Peyer's patch (tissue), 4 donors: Measurements from ENCODE around the gene ANKRD33. TPM values are rescaled to one million over a fixed set of nuclear protein-coding genes. Genes with fewer than 3 reads are reported as not detected.

Experiments
- DNase-seq, 3 donors: peaks; one replicate each; pipeline ENCODE4 v3.0.0-alpha.2; 2017 to 2019
- H3K27ac ChIP-seq, 4 donors: fragments of 200-600 bp; sonication (generic); one replicate each; pipeline ENCODE4 v1.5.1; 2016 to 2019
- H3K27me3 ChIP-seq, 2 donors: fragments of 200-600 bp; sonication (generic); one replicate each; pipeline ENCODE4 v1.5.1; 2019
- H3K36me3 ChIP-seq, 3 donors: fragments of 200-600 bp; sonication (generic); one replicate each; pipeline ENCODE4 v1.5.1; 2016 to 2019
- H3K4me1 ChIP-seq, 4 donors: fragments of 200-600 bp; sonication (generic); one replicate each; pipeline ENCODE4 v1.5.1; 2016 to 2019
- H3K4me3 ChIP-seq, 4 donors: fragments of 200-600 bp; sonication (generic); 1 replicate in 3 of 4; 2 replicates in 1 of 4; pipeline ENCODE4 v1.5.1; 2016 to 2019; ENCODE audit warnings: mild to moderate bottlenecking in 1 of 4
- H3K9me3 ChIP-seq, 4 donors: fragments of 200-600 bp; sonication (generic); one replicate each; pipeline ENCODE4 v1.5.1; 2016 to 2019; ENCODE audit warnings: mild to moderate bottlenecking in 1 of 4
- POLR2A ChIP-seq, 2 donors: fragments of 450-650 bp; IDR thresholded peaks; one replicate each; pipeline ENCODE4 v1.5.1; 2017; ENCODE audit warnings: antibody characterized with exemption in 2 of 2, mild to moderate bottlenecking in 2 of 2, moderate library complexity in 2 of 2
- total RNA-seq, 4 donors: library from RNA; depleted of rRNA; stranded (reverse); fragments of >200 nt; gene quantifications; one replicate each; pipeline ENCODE4 v1.1.0, GENCODE V29; 2016
- TF ChIP-seq, protein P1 (sequence below), 6 experiments: fragments of 450-650 bp in 4 of 6; fragments of 200-600 bp in 2 of 6; sonication (generic) in 1 of 6; IDR thresholded peaks; one replicate each; pipeline ENCODE4 v1.5.1; 2017 to 2019; ENCODE audit warnings: antibody characterized with exemption in 6 of 6, mild to moderate bottlenecking in 3 of 6, moderate library complexity in 1 of 6

Gene ANKRD33
- total RNA-seq, 4 donors from 2014 or later: not detected

DNA sequence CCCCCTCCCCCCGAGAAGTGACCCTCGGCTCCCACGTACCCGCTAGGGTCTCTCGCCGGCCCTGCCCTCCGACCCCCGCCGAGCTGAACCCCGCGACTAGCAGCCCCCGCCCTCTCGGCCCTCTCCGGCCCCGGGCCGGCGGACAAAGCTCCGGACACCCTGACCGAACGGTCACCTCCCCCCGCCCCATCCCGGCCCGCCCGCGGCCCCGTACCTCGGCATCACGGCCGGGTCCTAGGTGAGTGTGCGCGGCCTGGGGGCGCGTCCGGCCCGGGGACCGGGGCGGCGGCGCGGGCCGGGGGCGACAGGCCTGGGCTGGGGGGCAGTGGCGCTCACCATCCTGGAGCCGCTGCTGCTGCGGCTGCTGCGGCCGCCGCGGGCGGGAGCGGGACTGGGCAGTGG, 39.6 kb upstream of the ANKRD33 start, which contains the start of gene FIGNL2:
FIGNL2 (minus strand) TSS at position 393 of the 402 bp plus-strand sequence. CDS start 26,305 bp downstream, outside the sequence.
- Histone ChIP-seq H3K4me1 (peaks cover 0 to 24% (median 10%) of the 10 kb centered on the region in 4 donors), H3K4me3 (peak within 1 kb of the TSS; percentile 31 to 59 (median 51)), H3K27ac (peak within 1 kb of the TSS; percentile 12 to 63 (median 60)), H3K36me3 (no peaks in the 10 kb centered on the region), H3K27me3 (peaks cover 0 to 36% of the 10 kb centered on the region in 2 donors), H3K9me3 (no peaks in the 10 kb centered on the region)
- no peak for TF ChIP-seq POLR2A (IDR thresholded peaks at IDR 0.05)
- TF ChIP-seq, protein P1, sequence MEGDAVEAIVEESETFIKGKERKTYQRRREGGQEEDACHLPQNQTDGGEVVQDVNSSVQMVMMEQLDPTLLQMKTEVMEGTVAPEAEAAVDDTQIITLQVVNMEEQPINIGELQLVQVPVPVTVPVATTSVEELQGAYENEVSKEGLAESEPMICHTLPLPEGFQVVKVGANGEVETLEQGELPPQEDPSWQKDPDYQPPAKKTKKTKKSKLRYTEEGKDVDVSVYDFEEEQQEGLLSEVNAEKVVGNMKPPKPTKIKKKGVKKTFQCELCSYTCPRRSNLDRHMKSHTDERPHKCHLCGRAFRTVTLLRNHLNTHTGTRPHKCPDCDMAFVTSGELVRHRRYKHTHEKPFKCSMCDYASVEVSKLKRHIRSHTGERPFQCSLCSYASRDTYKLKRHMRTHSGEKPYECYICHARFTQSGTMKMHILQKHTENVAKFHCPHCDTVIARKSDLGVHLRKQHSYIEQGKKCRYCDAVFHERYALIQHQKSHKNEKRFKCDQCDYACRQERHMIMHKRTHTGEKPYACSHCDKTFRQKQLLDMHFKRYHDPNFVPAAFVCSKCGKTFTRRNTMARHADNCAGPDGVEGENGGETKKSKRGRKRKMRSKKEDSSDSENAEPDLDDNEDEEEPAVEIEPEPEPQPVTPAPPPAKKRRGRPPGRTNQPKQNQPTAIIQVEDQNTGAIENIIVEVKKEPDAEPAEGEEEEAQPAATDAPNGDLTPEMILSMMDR (IDR thresholded peaks at IDR 0.05): no peak
- DNase-seq: no peak

DNA sequence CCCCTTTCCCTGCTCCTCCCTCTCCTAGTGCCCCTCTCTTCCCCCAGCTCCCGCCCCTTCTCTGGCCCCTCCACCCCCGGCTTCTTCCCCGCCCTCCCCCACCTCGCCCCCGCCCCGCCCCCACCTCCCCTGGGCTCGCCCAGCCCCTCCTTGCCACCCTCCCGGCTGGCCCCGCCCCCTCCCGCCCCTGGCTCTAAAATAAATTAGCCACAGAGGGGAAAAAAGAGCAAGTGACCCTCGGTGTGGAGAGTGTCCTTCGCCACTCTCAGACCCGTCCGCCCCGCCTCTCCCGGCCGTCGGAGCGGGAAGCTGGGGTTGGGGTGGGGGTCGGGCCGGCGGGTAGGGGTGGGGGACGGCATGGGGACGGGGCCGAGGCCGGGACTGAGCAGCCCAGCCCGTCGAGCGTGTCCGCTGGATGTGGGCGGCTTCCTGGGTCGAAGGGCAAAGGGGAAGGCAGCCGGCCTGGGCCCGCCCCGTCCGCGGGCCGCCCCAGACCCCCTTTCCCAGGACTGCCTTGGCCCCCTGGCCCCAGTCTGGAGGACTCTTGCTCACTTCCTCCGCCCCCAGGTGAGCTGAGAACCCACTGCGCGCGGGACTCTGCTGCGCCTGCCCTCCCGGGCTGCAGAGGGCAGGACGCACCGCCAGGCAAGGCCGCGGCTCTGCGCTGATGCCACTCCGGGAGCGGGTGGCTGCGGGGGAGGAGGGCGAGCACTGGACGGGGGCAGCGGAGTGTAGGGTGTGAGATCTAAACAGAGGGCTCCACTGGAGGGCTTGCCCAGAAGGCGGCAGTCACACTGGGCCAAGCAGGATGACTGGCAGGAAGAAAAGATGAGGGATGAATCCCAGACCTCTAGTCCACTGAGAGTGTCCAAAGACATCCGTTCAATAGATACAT, 38.8 kb upstream of the ANKRD33 start:
- DNase-seq: no peak
- Histone ChIP-seq H3K27ac (peak overlapping the region in 3 of 4 donors; percentile 42 to 62 (median 57)), H3K9me3 (no peaks in the 10 kb centered on the region), H3K4me1 (peaks cover 0 to 24% (median 10%) of the 10 kb centered on the region in 4 donors), H3K27me3 (peaks cover 0 to 36% of the 10 kb centered on the region in 2 donors), H3K36me3 (no peaks in the 10 kb centered on the region), H3K4me3 (peak overlapping the region in 3 of 4 donors; percentile 48 to 59 (median 54))
- TF ChIP-seq POLR2A (IDR thresholded peaks at IDR 0.05): no peak
- TF ChIP-seq, protein P1 (IDR thresholded peaks at IDR 0.05): peak in 1 of 6 experiments; percentile 4

DNA sequence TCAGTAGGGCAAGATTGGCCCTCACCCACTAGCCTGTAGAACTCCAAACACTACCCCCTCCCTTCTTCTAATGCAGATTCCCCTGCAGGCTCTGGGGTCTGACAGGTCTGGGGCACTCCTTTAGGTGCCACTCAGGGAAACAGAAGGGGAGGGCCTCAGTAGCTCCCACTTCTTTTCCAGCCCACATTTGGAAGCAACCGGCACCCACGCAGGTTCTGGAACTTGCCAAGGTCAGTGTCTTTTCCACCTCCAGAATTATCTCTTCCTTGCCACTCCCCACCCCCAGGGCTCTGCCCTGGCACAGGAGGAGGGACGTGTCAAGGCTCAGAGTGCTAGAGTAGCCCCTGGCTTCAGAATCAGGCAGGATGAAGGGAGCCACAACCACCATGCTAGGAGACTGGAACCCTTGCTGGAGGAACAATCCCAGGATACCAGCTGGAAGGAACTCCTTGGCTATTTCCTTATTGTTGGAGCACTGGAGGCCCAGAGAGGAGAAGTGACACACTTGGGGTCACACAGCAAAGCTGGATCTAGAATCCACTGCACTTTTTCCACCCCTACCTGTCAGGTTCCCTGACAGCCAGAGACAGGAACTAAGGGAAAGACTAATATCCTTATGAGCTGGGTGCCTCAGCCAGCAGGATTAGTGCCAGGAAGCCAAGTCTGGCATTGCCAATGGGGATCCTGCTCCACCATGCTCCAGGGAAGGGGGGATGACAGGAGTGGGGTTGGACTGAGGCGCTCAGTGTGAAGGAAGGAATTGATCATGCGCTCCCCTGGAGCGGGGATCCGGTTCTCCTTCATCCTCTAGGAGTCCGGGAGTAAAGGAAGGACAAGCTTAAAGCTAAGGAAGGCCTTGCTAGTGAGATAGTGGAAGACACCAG, 37.6 kb upstream of the ANKRD33 start:
- peaks cover 0 to 24% (median 10%) of the 10 kb centered on the region in 4 donors for H3K4me1 ChIP-seq
- H3K4me3 ChIP-seq: no peak overlapping the region
- H3K27me3 ChIP-seq: peaks cover 0 to 33% of the 10 kb centered on the region in 2 donors
- TF ChIP-seq, protein P1 (IDR thresholded peaks at IDR 0.05): no peak
- TF ChIP-seq POLR2A (IDR thresholded peaks at IDR 0.05): no peak
- no peaks in the 10 kb centered on the region for H3K36me3 ChIP-seq
- no peak for DNase-seq
- no peaks in the 10 kb centered on the region for H3K9me3 ChIP-seq
- peak overlapping the region in 1 of 4 donors; percentile 57 for H3K27ac ChIP-seq

DNA sequence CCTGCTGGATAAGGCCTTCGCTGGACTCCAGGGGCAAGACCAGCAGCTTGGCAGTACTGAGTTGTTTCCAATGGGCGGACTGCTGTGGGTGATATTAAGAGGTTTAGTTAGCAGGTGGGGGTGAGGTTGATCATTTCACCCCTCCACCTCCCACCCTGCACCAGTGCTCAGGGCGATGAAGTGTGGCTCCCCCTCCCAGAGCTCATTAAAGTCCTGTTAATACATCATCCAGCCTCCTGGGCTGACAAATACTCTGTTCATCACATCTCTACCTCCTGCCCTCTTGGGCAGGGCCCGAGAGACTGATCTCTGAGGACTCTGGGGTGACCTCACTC, 37.0 kb upstream of the ANKRD33 start:
- H3K4me3 ChIP-seq: no peak overlapping the region
- no peaks in the 10 kb centered on the region for H3K9me3 ChIP-seq
- H3K4me1 ChIP-seq: peaks cover 0 to 24% (median 10%) of the 10 kb centered on the region in 4 donors
- no peak overlapping the region for H3K27ac ChIP-seq
- TF ChIP-seq, protein P1 (IDR thresholded peaks at IDR 0.05): no peak
- no peak for TF ChIP-seq POLR2A (IDR thresholded peaks at IDR 0.05)
- H3K36me3 ChIP-seq: no peaks in the 10 kb centered on the region
- no peak for DNase-seq
- H3K27me3 ChIP-seq: peaks cover 0 to 27% of the 10 kb centered on the region in 2 donors

GRCh38 chr12:51851413-51852124, 36.3 kb upstream of the ANKRD33 start:
- peaks cover 0 to 21% (median 10%) of the 10 kb centered on the region in 4 donors for H3K4me1 ChIP-seq
- no peaks in the 10 kb centered on the region for H3K9me3 ChIP-seq
- H3K36me3 ChIP-seq: no peaks in the 10 kb centered on the region
- H3K27ac ChIP-seq: no peak overlapping the region
- no peak for DNase-seq
- peaks cover 0 to 25% of the 10 kb centered on the region in 2 donors for H3K27me3 ChIP-seq
- TF ChIP-seq, protein P1 (IDR thresholded peaks at IDR 0.05): no peak
- no peak for TF ChIP-seq POLR2A (IDR thresholded peaks at IDR 0.05)
- H3K4me3 ChIP-seq: no peak overlapping the region
